Measurements from ENCODE around the gene USP15. TPM values are rescaled to one million over a fixed set of nuclear protein-coding genes. Genes with fewer than 3 reads are reported as not detected.

Gene USP15
- total RNA-seq, 4 donors from 2014 or later: 74.6 to 168 (median 108) TPM

DNA sequence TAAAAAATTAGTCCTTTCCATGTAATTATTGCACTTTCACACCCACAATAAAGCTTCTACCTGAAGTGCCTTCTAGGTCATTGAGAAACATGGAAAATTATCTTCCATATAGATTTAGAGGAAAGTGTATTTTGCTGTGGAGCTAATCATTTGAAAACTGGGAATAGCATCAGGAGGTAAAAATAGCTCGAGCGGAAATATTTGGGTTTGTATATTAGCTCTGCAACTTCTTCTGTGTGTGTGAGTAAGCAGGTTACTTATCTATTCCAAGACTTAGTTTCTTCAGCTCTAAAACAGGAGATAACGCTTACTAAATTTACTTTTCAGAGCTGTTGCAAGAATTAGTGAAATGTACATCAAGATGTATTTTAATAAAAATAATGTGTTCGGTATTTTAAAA, 111.5 kb downstream of the USP15 start:
- Histone ChIP-seq H3K27me3 (no peaks in the 10 kb centered on the region), H3K9me3 (no peaks in the 10 kb centered on the region), H3K4me1 (no peaks in the 10 kb centered on the region), H3K4me3 (no peak overlapping the region), H3K36me3 (no peaks in the 10 kb centered on the region), H3K27ac (no peak overlapping the region)
- TF ChIP-seq, protein P1, sequence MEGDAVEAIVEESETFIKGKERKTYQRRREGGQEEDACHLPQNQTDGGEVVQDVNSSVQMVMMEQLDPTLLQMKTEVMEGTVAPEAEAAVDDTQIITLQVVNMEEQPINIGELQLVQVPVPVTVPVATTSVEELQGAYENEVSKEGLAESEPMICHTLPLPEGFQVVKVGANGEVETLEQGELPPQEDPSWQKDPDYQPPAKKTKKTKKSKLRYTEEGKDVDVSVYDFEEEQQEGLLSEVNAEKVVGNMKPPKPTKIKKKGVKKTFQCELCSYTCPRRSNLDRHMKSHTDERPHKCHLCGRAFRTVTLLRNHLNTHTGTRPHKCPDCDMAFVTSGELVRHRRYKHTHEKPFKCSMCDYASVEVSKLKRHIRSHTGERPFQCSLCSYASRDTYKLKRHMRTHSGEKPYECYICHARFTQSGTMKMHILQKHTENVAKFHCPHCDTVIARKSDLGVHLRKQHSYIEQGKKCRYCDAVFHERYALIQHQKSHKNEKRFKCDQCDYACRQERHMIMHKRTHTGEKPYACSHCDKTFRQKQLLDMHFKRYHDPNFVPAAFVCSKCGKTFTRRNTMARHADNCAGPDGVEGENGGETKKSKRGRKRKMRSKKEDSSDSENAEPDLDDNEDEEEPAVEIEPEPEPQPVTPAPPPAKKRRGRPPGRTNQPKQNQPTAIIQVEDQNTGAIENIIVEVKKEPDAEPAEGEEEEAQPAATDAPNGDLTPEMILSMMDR (IDR thresholded peaks at IDR 0.05): no peak
- no peak for TF ChIP-seq POLR2A (IDR thresholded peaks at IDR 0.05)
- DNase-seq: no peak

DNA sequence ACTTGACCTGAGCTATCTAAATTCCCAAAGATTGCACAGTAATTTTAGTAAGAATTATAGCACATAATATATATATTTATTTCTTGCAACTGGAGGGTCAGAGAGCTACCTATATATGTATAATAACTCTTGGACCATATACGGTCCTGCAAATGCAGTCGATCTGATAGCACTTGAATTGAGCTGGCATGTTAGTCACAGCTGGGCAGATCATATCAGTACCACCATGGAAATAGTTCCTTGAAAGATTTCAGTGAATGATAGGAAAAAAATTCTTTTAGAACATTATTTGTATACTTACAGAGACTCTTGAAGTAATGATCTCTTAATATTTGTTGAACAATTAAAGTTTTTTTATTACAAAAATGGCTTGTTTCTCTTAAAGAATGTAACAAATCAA, 111.9 kb downstream of the USP15 start:
- no peaks in the 10 kb centered on the region for H3K4me1 ChIP-seq
- H3K36me3 ChIP-seq: no peaks in the 10 kb centered on the region
- no peak for TF ChIP-seq POLR2A (IDR thresholded peaks at IDR 0.05)
- TF ChIP-seq, protein P1 (IDR thresholded peaks at IDR 0.05): no peak
- no peaks in the 10 kb centered on the region for H3K9me3 ChIP-seq
- H3K4me3 ChIP-seq: no peak overlapping the region
- no peak overlapping the region for H3K27ac ChIP-seq
- DNase-seq: no peak
- H3K27me3 ChIP-seq: no peaks in the 10 kb centered on the region

DNA sequence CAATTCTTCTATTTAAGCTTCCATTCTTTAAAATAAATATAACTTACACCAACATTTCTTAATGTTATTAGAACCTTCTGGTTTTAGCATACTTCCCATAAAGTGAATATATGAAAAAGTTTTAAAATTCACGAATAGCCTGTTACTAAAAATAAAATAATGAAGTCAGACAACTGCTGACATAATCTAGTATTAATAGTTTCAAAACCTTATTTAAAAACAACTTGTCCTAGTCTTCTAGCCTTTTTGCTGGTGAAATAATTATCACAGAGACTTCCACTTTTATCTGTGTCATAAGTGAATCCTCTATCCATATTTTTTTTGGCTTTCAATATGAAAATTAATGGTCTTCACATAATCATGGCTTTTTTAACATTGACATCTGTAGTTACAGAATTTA, 112.6 kb downstream of the USP15 start:
- H3K36me3 ChIP-seq: no peaks in the 10 kb centered on the region
- H3K4me3 ChIP-seq: no peak overlapping the region
- no peak for DNase-seq
- H3K4me1 ChIP-seq: no peaks in the 10 kb centered on the region
- no peaks in the 10 kb centered on the region for H3K27me3 ChIP-seq
- no peak overlapping the region for H3K27ac ChIP-seq
- H3K9me3 ChIP-seq: no peaks in the 10 kb centered on the region
- TF ChIP-seq POLR2A (IDR thresholded peaks at IDR 0.05): no peak
- TF ChIP-seq, protein P1 (IDR thresholded peaks at IDR 0.05): no peak

DNA sequence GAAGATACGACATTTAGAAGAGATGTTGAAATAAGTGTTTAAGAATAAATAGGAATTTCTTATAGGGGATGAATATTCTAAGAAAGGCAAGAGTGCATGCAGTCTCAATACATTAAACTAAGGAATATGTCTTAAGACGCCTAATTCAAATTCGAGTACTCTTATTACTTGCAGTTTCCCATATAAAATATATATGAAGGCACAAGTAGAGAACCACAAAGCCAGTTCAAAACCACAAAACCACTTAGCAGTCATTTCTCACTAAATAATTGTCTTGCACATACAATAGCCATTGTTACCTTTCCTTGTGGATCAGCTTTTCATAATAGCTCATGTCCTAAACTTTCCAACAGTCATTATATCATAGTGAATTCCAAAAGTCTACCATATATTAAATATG, 115.4 kb downstream of the USP15 start:
- Histone ChIP-seq H3K4me3 (no peak overlapping the region), H3K4me1 (no peaks in the 10 kb centered on the region), H3K27ac (no peak overlapping the region), H3K9me3 (no peaks in the 10 kb centered on the region), H3K36me3 (no peaks in the 10 kb centered on the region), H3K27me3 (no peaks in the 10 kb centered on the region)
- DNase-seq: no peak
- TF ChIP-seq POLR2A (IDR thresholded peaks at IDR 0.05): no peak
- TF ChIP-seq, protein P1 (IDR thresholded peaks at IDR 0.05): no peak

DNA sequence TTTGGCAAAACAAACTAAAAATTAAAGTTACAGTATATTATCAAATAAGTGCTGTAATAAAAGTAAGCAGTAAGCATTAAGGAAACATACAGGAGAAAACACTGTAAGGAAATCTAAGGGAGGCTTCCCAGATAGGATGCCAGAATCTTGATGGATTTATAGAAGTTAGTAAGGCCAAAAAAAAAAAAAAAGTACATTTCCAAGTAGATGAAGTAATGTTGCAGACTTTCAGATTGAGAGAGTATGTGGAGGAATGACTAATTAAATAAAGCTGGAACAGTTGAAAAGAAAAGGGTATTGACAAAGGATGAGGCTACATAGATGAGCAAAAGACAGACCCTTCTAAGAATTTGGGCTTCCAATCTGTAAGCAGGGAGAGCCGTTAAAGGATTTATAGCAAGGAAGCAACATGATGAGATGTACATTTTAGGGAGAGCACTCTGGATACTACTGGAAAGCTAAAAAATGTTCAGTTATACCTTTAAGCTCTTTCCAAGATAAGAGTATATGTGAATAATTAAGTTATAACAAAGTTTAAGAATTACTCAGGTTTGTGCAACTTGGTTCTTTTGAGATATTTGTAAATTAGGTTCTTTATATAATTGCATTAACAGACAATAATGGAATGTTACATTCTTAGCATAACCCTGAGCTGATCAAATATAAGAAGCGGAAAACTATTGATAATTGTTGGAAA, 119.0 kb downstream of the USP15 start:
- TF ChIP-seq POLR2A (IDR thresholded peaks at IDR 0.05): no peak
- TF ChIP-seq, protein P1 (IDR thresholded peaks at IDR 0.05): no peak
- DNase-seq: no peak
- no peaks in the 10 kb centered on the region for H3K27me3 ChIP-seq
- peaks cover 0 to 3% (median 0%) of the 10 kb centered on the region in 3 donors for H3K36me3 ChIP-seq
- H3K4me1 ChIP-seq: no peaks in the 10 kb centered on the region
- no peak overlapping the region for H3K4me3 ChIP-seq
- H3K27ac ChIP-seq: no peak overlapping the region
- H3K9me3 ChIP-seq: no peaks in the 10 kb centered on the region

DNA sequence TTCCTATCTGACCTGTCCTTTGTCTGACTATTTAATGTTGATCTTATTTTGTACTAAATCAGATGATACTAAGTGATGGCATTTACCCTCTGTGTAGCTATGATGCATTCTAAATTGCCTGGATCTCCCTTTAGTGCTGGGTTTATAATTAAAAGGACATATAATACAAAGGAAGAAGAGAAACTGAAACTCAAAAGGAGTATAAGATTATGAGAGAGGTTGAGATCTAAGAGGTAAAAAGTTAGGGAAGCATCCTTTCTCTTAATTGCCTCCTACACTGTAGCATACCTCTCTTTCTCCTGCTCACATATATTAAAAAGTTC, 119.5 kb downstream of the USP15 start:
- H3K4me3 ChIP-seq: no peak overlapping the region
- no peak overlapping the region for H3K27ac ChIP-seq
- no peaks in the 10 kb centered on the region for H3K27me3 ChIP-seq
- H3K4me1 ChIP-seq: no peaks in the 10 kb centered on the region
- TF ChIP-seq POLR2A (IDR thresholded peaks at IDR 0.05): no peak
- TF ChIP-seq, protein P1 (IDR thresholded peaks at IDR 0.05): no peak
- no peak for DNase-seq
- H3K9me3 ChIP-seq: no peaks in the 10 kb centered on the region
- peaks cover 0 to 3% (median 0%) of the 10 kb centered on the region in 3 donors for H3K36me3 ChIP-seq

Data from Peyer's patch (tissue), 4 donors.